HEK293 (cell line): Measurements from ENCODE around the gene DSCAM.

ENCODE experiments used
- CTCF ChIA-PET: fragments of 350-600 bp; formaldehyde crosslinking; extraction: SDS; loops from one replicate; lab custom pipeline; 2021; ENCODE audit warnings: antibody characterized with exemption; lab: Yijun Ruan, JAX
- POLR2A ChIA-PET: fragments of 300-600 bp; formaldehyde crosslinking; extraction: SDS; loops from one replicate; lab custom pipeline; 2020; ENCODE audit warnings: antibody characterized with exemption, inconsistent platforms; lab: Yijun Ruan, JAX
- H3K27ac ChIP-seq: fragments of 200-500 bp; sonication (Bioruptor generic); 2 replicates; pipeline ENCODE4 v1.5.1; 2014; ENCODE audit warnings: low read depth, low read length, control low read depth, inconsistent platforms; ENCODE audit errors: extremely low read depth
- H3K36me3 ChIP-seq, 2 experiments: fragments of 200-500 bp in 1 of 2; sonication (Bioruptor generic) in 1 of 2; 1 replicate in 1 of 2; 2 replicates in 1 of 2; pipeline ENCODE4 v1.5.1; 2014 to 2017; ENCODE audit warnings: inconsistent platforms in 2 of 2, low read length in 2 of 2; ENCODE audit not compliant: control insufficient read depth in 2 of 2, insufficient read depth in 1 of 2
- H3K4me1 ChIP-seq: fragments of 200-500 bp; sonication (Bioruptor generic); 2 replicates; pipeline ENCODE4 v1.5.1; 2014; ENCODE audit warnings: mild to moderate bottlenecking, low read length, inconsistent platforms; ENCODE audit not compliant: control insufficient read depth, insufficient read depth
- H3K4me3 ChIP-seq: 2 replicates; pipeline ENCODE4 v1.5.1; 2011; ENCODE audit warnings: low read depth, mild to moderate bottlenecking, control low read depth, low read length, moderate library complexity
- H3K9me3 ChIP-seq: fragments of 200-500 bp; sonication (Bioruptor generic); 2 replicates; pipeline ENCODE4 v1.5.1; 2014; ENCODE audit warnings: low read depth, low read length, inconsistent platforms; ENCODE audit not compliant: control insufficient read depth, insufficient read depth
- KLF17 ChIP-seq: fragments of 450-650 bp; formaldehyde crosslinking; IDR thresholded peaks from 2 replicates; pipeline ENCODE4 v1.5.1; 2016; ENCODE audit warnings: missing biosample characterization, missing genetic modification characterization
- PRDM10 ChIP-seq: fragments of 450-650 bp; formaldehyde crosslinking; IDR thresholded peaks from 2 replicates; pipeline ENCODE4 v1.5.1; 2016; ENCODE audit warnings: missing biosample characterization, missing genetic modification characterization
- SCRT2 ChIP-seq: fragments of 450-650 bp; formaldehyde crosslinking; IDR thresholded peaks from 2 replicates; pipeline ENCODE4 v1.5.1; 2016; ENCODE audit warnings: missing biosample characterization, missing genetic modification characterization
- ZBTB10 ChIP-seq: fragments of 450-650 bp; formaldehyde crosslinking; IDR thresholded peaks from 2 replicates; pipeline ENCODE4 v1.5.1; 2016; ENCODE audit warnings: missing biosample characterization, missing genetic modification characterization
- ZBTB44 ChIP-seq: fragments of 450-650 bp; IDR thresholded peaks from 2 replicates; pipeline ENCODE4 v1.5.1; 2018; ENCODE audit warnings: missing biosample characterization, mild to moderate bottlenecking, missing genetic modification characterization
- ZNF121 ChIP-seq: fragments of 450-650 bp; formaldehyde crosslinking; IDR thresholded peaks from 2 replicates; pipeline ENCODE4 v1.5.1; 2016; ENCODE audit warnings: missing biosample characterization, missing genetic modification characterization
- ZNF16 ChIP-seq: fragments of 450-650 bp; formaldehyde crosslinking; IDR thresholded peaks from 2 replicates; pipeline ENCODE4 v1.5.1; 2016; ENCODE audit warnings: low read depth, missing biosample characterization, missing genetic modification characterization
- ZNF549 ChIP-seq: fragments of 450-650 bp; IDR thresholded peaks from 2 replicates; pipeline ENCODE4 v1.5.1; 2018; ENCODE audit warnings: missing biosample characterization, missing genetic modification characterization, mild to moderate bottlenecking, inconsistent platforms, moderate library complexity
- ZNF571 ChIP-seq: fragments of 450-650 bp; formaldehyde crosslinking; IDR thresholded peaks from 2 replicates; pipeline ENCODE4 v1.5.0; 2017; ENCODE audit warnings: missing biosample characterization, missing genetic modification characterization
- ZNF791 ChIP-seq: fragments of 450-650 bp; formaldehyde crosslinking; IDR thresholded peaks from 2 replicates; pipeline ENCODE4 v1.5.1; 2016; ENCODE audit warnings: missing biosample characterization, missing genetic modification characterization
- ZSCAN4 ChIP-seq: fragments of 450-650 bp; formaldehyde crosslinking; IDR thresholded peaks from 2 replicates; pipeline ENCODE4 v1.5.1; 2017; ENCODE audit warnings: missing biosample characterization, missing genetic modification characterization

The DSCAM gene

GRCh38 chr21:40830836-40831235 lies 16.1 kb downstream of the DSCAM start (continued):
- TF ChIP-seq ZBTB44 (tag by site-specific recombination) (no peak), ZNF16 (no peak), ZNF549 (tag by site-specific recombination) (no peak)
- TF ChIP-seq, all 188 proteins: peak for 0

- no peak for TF ChIP-seq ZSCAN4 (tag by site-specific recombination)
- no peak for TF ChIP-seq ZBTB10 (tag by site-specific recombination)
- TF ChIP-seq KLF17 (tag by site-specific recombination) = no peak
- no peak for TF ChIP-seq SCRT2 (tag by site-specific recombination)
- no peak for TF ChIP-seq PRDM10 (tag by site-specific recombination)
- Histone ChIP-seq H3K36me3 (no peaks in the 10 kb centered on the region), H3K4me3 (no peak overlapping the region), H3K4me1 (no peaks in the 10 kb centered on the region), H3K9me3 (no peaks in the 10 kb centered on the region), H3K27ac (no peak overlapping the region)
- ChIA-PET POLR2A (interaction anchor here (1.5 kb wide), 1 partner anchor 12 kb away, joined by 3 read pairs; no protein-coding TSS in a partner anchor), CTCF (interaction anchor here (0.5 kb wide), 1 partner anchor 106 kb away, joined by 3 read pairs; no protein-coding TSS in a partner anchor)
These were observed 17.2 kb downstream of the DSCAM start for GRCh38 chr21:40829791-40830190.

- TF ChIP-seq ZNF791 (tag by site-specific recombination) (no peak), ZNF571 (no peak), ZNF121 (tag by site-specific recombination) (no peak)
- ChIA-PET POLR2A (no interaction called here), CTCF (no interaction called here)
- Histone ChIP-seq H3K9me3 (no peaks in the 10 kb centered on the region), H3K27ac (no peak overlapping the region), H3K4me1 (no peaks in the 10 kb centered on the region), H3K36me3 (no peaks in the 10 kb centered on the region), H3K4me3 (no peak overlapping the region)
These were observed 17.6 kb downstream of the DSCAM start for GRCh38 chr21:40829308-40829707.
